ENCODE results near the gene DLL1.

Gene DLL1

GRCh38 chr6:170294813-170295509 is 4.1 kb upstream of the DLL1 start:
- no peak for DNase-seq (ENCODE audit: low spot score)

DNA sequence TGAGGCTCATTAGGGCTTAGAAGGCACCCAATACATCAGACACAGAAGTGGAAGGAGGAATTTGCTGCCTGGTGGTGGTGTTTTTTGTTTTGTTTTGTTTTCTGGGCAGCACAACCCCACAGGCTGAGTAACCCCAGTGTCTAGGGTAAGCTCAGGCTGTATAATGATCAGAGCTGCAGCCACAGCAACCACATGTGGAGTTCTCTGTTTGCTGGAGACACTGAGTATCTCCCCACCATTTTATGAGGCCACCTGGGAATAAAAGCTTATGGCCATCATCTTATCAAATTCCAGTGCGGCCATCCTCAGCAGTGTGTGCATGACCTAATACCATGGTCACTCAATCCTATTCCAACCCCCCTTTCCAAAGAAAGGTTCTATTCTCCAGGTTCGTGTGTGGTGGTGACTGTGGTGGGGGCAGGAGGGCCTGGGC is 3.4 kb upstream of the DLL1 start:
- no peak for DNase-seq (ENCODE audit: low spot score)

DNA sequence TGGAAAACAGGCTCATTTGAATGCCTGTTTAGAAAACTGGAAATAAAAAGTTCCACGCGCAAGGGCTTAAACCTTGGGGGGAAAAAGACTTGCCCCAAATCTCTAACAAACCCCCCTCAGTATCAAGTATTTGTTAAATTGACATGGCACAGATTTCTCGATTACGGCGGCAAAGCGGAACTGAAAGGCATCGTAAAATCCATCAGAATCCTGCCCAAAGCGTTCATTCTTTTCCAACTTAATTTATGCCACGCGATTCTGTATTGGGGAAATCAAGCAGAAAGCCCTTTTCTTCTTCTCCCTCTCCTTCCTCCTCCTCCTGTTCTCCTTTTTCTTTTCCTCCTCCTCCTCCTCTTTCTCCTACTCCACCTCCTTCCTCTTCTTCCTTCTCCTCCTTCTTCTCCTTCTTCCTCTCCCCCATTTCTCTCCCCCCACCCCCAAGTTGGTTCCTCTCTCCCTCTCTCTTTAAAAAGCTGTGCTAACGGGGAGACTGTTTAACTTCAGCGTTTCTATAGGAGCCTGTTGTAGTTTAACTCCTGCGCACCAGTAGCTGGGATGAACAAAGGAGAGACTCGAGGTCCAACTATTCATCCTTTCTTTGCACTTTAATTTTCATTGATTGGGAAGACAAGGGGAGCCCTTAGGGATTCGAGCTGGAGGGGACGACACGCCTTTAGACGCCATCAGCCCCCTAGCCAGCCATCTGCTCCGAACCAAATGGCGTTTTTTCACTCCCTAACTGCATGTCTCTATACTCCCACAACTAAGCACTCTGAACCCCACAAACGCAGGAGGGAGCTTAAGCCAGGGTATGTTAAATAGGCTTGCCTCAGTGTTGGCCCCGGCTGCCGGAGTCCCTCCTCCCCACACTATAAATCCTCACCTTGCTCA is 2.7 kb upstream of the DLL1 start:
- DNase-seq (ENCODE audit: low spot score): no peak

DNA sequence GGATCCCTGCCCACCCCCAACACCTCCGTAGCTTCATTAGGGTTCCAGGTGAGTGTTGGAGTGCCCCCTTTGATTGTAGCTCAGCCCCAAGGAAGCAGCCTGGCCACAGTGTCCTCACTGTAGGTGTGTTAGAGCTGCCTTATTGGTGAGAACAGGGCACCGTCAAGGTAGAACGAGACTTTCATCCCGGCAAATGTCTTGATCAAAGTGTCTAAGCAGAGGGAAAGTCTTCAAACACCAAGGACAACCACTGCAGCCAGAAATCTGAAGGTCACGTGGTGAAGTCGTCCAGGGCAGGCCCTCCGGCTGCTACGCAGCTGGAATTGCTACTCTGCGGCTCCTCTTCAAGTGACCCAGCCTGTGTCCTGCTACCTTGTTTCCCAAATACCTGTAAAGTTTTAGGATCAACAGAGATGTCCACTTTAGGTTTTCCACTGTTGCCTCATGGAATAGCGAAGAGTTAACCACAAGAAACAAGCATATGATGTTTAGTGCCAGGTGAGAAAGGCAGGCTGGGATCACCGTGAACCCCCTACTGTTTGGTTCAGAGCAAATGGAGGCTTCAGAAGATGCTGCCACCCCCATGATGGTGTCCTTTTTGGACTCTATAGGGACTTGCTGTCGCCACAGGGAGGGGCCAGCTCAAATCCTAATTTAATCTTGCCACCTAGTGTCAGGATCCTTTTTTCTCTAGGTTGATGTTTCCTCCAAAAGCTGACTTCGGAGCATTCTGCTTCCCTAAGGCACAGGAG is 1.7 kb upstream of the DLL1 start:
- no peak for DNase-seq (ENCODE audit: low spot score)

GRCh38 chr6:170292111-170292406 is 1.2 kb upstream of the DLL1 start:
- DNase-seq (ENCODE audit: low spot score): no peak

GRCh38 chr6:170291271-170292110 is 613 bp upstream of the DLL1 start:
- DNase-seq (ENCODE audit: low spot score): no peak

- DNase-seq (ENCODE audit: low spot score): no peak
Measured at GRCh38 chr6:170289951-170290295, 955 bp downstream of the DLL1 start.

- no peak for DNase-seq (ENCODE audit: low spot score)
Measured at GRCh38 chr6:170289180-170289931, 1.5 kb downstream of the DLL1 start.

DNA sequence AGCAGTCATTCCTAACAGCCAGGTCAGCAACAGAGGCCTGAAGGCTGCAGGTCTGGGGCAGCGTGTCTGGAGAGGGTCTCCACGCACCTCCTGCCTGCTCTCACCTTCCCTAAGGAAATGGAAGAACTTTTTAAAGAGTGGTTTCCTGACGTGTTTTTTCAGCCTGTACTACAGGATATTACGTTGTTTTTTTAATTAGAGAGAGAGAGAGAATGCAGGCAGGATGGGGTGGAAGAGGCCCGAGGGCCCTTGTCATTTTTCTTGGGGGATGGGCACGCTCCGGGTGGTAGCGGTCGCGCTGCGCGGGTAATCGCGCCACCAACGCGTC is 2.1 kb downstream of the DLL1 start:
- no peak for DNase-seq (ENCODE audit: low spot score)

DNA sequence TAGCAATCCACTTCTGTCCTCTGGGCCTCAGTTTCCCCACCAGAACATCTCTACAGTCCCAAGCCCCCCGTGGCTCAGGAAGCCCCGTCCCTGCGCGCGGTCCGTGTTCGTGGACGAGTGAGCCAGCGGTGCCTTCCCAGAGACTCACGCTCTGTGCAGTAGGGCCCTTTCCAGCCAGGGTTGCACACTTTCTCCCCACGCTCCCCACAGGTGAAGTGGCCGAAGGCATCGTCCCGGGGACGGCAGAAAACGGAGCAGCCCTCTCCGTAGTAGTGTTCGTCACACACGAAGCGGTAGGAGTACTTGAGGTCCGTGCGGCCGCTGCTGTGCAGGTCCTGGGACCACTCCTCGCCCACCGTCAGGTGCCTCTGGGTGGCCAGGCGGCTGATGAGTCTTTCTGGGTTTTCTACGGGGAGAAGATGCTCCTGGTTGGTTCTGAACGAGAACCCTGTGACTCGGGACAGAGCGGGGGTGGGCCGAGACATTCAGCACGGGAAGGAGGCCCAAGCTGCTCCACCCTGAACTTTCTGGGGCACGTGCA is 2.7 kb downstream of the DLL1 start:
- no peak for DNase-seq (ENCODE audit: low spot score)

DNA sequence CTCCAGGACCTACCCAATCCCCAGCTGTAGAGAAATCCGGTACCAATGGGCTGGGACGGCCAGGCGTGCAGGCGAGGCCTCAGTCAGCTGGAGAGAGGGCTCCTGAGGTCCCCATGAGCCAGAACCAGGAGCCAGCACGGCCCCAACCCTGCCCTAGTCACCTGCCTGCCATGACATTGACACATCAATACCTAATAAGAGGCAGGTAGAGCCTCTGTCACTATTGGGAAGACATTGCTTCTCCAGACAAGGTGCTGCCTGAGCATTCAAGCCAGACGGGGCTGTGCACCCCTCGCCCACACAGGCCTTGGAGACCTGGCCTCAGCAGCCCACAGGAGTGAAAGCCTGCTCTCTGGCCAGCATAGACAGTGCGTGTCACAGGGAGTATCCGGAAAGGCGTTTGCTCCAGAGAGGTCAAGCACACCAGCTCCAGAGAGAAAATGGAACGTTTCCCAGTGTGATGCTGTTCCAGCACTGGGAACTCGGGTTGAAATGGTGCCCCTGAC is 3.5 kb downstream of the DLL1 start:
- no peak for DNase-seq (ENCODE audit: low spot score)

GRCh38 chr6:170286934-170287265 is 4.0 kb downstream of the DLL1 start:
- DNase-seq (ENCODE audit: low spot score): no peak

DNA sequence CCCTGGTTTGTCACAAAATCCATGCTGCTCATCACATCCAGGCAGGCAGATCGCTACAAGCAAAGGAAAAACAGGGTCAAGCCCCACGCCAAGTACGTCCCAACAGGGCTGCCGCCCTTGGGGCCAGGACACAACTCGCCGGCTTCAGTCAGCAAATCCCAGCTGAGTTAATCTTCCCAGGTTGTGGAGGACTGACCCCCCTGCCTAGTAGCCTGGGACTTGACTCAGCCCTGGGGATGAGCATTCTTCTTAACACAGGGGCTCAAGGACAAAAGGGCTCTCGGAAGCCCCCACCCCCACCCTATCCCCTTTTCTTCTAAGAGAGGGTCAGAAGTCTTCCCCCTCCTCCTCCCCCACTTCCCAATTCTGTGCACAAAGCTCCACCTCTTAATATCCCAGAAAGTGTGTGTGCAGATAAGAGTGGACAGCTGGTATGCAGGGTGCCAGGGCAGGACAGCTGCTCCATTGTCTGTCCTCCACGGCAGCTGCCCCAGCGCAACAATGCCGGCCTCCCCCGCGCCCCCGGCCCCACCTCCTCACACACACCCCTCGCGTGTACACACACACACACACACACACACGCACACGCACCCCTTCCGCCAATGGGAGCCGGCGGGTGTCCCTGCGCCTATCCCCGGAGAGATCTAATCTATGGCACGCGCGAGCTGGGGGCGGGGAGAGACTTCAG is 4.5 kb downstream of the DLL1 start:
- DNase-seq (ENCODE audit: low spot score): no peak

DNA sequence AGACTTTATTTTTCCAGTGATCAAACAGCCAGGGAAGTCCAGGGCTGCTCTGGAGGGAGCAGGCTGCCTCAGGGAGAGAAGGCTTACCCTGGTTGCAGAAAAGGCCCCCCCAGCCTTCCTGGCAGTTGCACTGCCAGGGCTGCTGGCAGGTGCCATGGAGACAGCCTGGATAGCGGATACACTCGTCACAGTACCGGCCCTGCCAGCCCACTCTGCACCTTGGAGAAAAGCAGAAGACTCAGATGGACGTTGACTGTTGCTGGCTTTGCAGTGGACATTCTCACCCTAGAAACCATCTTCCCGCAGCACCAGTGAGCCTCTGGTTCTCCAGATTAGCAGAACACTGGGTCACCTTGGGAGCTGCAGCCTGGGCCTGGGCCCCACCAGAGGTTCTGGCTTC is 5.4 kb downstream of the DLL1 start:
- no peak for DNase-seq (ENCODE audit: low spot score)

GRCh38 chr6:170284866-170285469 is 5.9 kb downstream of the DLL1 start:
- DNase-seq (ENCODE audit: low spot score): no peak

GRCh38 chr6:170284126-170284773 is 6.6 kb downstream of the DLL1 start:
- DNase-seq (ENCODE audit: low spot score): no peak

DNA sequence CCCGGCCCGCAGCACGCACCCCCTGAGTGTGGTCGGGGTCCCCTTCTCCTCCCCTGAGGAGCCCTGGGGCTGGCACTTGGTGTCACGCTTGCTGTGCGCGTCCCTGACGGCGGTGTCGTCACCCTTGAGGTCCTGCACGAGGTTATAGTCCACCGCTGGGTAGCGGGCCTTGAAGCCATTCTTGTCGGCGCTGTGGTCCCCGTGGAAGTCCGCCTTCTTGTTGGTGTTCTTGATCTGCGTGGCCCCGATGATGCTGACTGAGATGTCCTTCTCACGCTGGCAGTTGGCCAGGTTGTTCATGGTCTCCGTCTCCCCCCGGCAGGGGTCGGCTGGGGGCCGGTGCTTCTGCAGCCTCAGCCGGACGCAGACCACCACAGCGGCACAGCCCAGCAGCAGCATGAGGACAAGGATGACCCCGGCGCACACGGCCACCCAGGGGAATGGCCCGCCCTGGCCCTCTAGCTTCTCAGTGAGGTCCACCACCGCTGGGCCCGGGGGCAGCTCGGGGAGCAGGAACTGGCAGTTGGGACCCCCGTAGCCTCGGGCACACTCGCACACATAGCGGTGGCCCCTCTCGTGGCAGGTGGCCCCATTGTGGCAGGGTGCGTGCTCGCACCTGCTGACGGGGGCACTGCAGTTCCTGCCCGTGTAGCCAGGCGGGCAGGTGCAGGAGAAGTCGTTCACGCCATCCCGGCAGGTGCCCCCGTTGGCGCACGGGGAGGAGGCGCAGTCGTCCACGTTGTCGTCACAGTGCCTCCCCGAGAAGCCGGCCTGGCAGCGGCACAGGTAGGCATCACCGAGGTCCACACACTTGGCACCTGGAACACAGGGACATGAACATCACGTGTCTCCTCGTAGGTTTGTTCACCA is 7.4 kb downstream of the DLL1 start:
- DNase-seq (ENCODE audit: low spot score): no peak

- DNase-seq (ENCODE audit: low spot score): no peak
Measured at GRCh38 chr6:170282512-170283158, 8.2 kb downstream of the DLL1 start.
